GM12801 (cell line): ENCODE measurements around the gene SPNS2.

ENCODE experiments used
- TF ChIP-seq, protein P1 (sequence below): IDR thresholded peaks from one replicate; pipeline ENCODE4 v1.5.1; 2011; ENCODE audit warnings: control low read depth; ENCODE audit not compliant: insufficient read length; ENCODE audit errors: extremely low read depth

The SPNS2 gene

DNA sequence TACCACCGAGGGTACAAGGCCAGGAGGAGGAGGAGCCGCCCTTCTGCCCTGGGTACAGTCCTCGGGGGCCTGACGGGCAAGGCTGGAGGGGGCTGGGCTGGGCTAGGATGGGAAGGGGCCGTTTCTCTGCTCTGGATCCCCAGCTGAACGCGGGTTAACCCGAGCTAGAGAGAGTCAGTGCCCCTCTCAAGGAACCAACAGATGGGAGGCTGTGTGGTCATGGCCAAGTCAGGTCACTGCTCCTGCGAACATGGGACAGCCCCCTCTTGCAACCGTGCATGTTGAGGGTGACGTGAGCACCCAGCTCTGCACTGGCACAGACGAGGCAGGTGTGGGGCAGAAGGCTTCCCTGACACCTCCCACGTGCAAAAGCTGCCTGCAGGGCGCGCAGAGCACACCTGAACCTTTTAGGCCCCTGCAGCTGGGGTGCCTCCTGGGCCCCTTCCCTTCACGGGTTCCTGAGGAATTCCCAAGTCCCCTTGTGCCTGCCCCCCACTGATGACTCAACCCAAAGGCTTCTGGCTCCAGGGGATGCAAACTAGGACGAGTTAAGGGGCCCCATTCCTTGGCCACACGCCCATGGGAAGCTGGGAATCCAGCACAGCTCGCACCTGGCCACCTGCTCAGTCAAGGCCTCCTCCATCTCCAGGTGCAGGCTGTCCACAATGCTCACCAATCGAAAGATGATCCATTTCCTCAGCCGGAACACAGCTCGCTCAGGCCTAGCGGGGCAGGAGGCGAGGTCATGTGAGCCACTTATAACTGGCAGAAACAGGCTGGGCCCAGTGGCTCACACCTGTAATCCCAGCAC lies 50.2 kb downstream of the SPNS2 start:
- TF ChIP-seq, protein P1, sequence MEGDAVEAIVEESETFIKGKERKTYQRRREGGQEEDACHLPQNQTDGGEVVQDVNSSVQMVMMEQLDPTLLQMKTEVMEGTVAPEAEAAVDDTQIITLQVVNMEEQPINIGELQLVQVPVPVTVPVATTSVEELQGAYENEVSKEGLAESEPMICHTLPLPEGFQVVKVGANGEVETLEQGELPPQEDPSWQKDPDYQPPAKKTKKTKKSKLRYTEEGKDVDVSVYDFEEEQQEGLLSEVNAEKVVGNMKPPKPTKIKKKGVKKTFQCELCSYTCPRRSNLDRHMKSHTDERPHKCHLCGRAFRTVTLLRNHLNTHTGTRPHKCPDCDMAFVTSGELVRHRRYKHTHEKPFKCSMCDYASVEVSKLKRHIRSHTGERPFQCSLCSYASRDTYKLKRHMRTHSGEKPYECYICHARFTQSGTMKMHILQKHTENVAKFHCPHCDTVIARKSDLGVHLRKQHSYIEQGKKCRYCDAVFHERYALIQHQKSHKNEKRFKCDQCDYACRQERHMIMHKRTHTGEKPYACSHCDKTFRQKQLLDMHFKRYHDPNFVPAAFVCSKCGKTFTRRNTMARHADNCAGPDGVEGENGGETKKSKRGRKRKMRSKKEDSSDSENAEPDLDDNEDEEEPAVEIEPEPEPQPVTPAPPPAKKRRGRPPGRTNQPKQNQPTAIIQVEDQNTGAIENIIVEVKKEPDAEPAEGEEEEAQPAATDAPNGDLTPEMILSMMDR = no peak

DNA sequence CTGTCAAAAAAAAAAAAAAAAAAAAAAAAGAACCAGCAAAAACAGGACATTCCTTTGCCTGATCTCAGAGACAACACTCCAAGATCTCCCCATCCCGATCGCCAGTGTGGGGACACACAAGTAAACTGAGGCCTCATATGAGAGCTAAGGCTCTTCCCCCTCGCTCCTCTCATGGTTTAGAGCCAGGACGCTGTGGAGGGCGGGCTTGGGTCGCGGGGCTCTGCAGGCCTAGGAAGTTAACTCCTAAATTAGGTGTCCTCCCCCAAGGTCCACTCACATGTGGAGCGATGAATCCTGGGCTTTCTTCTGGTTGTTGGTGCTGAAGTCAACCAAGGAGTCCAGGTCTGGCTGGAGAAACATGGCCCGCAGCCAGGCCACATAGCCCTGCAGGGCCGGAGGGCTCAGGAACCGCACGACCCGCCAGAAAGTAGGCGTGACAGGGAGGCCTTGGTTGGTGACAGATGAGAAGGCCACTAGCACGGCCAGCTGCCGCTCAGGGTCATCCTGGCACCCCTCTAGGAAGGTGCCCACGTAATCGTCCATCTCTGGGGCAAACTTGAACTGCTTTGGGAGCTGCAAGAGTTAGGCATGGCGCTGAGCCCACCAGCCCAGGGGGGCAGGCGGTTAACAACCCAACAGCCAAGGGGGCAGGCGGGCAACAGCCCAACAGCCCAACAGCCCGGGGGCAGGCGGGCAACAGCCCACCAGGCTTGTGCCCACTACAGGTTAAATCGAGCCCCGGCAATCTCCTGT lies 51.3 kb downstream of the SPNS2 start:
- TF ChIP-seq, protein P1 = no peak

DNA sequence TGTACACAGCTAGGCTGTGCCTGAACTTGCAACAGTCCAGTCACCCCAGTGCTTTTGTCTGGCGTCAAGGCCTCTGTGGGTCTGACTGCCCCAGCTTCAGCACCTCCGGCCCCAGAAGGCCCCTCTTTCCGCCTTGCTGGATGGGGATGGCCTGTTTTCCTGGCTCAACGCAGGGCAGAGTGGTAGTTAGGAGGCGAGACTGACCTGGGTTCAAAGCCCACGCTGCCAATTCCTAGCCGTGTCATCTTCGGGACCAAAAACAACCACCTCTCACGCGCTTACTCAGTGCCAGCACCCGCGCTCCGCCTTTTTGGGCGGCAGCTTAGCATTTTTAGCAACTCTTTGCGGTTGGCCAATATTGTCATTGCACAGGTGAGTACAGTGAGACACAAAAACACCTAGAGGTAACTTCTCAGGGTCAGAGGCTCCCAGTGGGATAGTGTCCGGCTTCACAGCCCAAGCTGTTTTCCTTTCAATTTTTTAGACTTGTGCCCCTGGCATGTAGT lies 51.9 kb downstream of the SPNS2 start:
- TF ChIP-seq, protein P1 = no peak

DNA sequence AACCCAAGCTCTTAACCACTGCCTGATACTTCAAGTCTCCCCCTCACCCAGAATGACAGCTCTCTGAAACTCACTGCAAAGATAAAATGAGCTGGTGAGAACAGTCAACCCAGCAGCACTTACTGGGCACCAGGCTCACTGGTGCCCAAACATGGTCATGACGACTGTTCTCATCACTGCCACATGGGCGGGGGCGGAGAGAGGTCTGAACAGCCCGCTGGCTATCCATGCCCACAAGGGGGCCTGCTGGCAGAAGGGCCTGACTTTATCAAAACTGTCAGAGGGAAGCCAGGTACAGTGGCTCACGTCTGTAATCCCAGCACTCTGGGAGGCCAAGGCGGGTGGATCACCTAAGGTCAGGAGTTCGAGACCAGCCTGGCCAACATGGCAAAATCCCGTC lies 52.5 kb downstream of the SPNS2 start:
- TF ChIP-seq, protein P1 = no peak

DNA sequence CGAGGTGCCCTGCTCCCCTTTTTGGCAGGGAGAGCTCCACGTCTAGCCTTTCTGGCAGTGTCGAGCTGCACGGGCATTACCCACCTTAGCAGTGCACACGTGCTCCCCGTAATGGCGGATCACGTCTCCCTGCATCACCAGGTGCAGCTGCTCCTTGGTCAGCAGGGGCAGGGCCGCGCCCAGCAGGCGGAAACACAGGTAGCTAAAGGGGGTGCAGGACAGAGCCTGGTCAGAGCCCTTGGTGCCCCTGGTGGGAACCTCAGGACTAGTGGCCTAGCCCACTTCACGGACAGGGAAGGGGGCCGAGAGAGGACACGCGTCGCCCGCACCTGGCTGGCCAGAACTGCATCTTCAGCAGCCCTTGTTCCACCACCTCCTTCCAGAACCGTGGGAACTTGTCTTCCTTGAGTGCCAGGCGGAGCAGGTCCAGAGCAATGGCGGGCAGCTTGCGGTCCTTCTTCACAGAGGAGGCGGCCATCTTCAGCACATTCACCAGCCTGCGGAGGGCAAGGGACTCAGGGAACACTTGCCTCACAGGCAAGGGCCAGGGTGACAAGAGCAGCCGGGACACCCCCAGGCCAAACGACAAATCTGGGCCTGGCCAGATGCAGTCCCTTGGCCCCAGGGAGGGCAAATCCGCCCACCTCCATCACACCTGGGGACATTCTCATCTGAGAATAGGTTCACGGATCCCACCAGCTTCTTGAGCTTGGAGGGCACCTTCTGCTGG lies 53.3 kb downstream of the SPNS2 start:
- TF ChIP-seq, protein P1 = no peak

DNA sequence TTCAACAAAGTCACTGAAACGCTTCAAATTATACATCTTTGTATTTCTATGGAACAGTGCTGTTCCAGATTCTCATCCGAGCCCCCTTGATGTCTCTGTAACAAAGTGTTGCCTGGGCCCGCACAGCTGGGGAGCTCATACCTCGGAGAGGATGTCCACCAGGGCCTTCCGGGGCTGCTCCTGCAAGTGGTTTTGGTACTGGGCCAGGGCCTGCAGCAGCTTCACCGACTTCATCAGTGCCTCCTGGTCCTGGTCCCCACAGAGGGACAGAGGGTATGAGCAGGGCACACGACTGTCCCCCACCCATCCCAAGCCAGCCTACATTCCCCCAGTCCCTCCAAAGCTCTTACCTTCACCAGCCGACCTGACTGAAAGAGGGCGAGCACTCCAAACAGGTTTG lies 55.0 kb downstream of the SPNS2 start:
- TF ChIP-seq, protein P1 = no peak

DNA sequence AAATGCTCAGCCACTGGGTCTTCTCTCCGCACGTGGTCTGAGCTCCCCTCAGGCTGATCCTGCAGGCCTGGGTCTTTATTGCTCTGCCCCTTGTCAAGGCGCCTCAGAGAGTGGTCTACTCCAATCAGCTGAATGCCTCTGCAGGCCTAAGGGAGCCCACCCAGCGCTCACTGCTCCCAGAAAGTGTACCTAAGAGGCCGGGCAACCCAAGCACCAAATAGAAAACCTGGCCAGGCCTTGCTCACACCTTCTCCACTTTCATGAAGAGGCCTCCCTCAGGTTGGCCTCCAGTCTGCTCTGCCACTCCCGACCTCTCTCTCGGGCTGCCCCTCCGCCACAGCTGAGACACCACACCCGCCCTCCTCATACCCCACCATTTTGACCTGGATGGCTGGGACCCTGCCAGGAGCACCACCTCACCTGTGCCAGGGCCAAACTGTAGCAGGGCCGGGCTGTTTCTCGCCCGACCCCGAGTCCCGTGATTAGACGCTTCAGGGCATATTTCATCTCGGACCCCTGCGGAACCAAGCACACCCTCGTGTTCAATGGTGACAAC lies 55.8 kb downstream of the SPNS2 start:
- TF ChIP-seq, protein P1 = no peak
